ENCODE results near the gene WDR33. TPM values are rescaled to one million over a fixed set of nuclear protein-coding genes. Genes with fewer than 3 reads are reported as not detected.
A peak's percentile ranks its signal among the peaks of the same experiment; 100 is the strongest.

WDR33 gene
- total and polyA plus RNA-seq, 2 of the 13 experiments (the other 11 are each of a cell fraction or from before 2014, with no cell fraction given) = 54.9 to 78.2 TPM

DNA sequence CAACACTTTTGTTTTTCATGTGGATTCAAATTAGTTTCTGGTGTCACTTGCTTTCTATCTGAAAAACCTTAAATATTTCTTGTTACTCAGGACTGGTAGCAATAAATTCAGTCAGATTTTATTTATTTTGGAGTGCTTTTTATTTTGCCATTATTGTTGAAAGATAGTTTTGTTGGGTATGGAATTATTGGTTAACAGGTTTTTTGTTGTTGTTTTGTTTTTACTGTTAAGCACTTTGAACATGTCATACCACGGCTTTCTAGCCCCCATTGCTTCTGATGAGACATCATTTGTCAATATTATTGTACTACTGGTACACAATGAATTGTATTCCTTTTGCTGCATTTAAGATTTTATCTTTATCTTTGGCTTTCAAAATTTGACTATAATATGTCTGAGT is 122.6 kb downstream of the WDR33 start:
- no peaks in the 10 kb centered on the region for H4K20me1 ChIP-seq (ENCODE audit: insufficient read depth, low read length)
- H3K27me3 ChIP-seq (ENCODE audit: control insufficient read depth in 1 of 2, insufficient read depth in 2 of 2, low read length in 2 of 2) = peaks cover 0 to 11% of the 10 kb centered on the region in 2 experiments; a peak in 4 of 5 replicates
- no peak overlapping the region for H3K4me3 ChIP-seq (replicated peaks in 1 of 3; ENCODE audit: insufficient read depth in 1 of 3, low read depth in 2 of 3, low read length in 3 of 3)
- BruUV-seq (replicated peaks) = no TSS peak
- no peaks in the 10 kb centered on the region for H3K79me2 ChIP-seq (ENCODE audit: insufficient read depth, low read length)
- TF ChIP-seq ZIK1 (CRISPR knock-in tag; IDR thresholded peaks at IDR 0.05; ENCODE audit: borderline replicate concordance, low read depth) = no peak
- TF ChIP-seq ZFP1 (CRISPR knock-in tag; IDR thresholded peaks at IDR 0.05) = peak; percentile 78; the same call in 1 of the 2 replicates
- ChIA-PET POLR2A (no interaction called here), CTCF (ENCODE audit: low intra/inter-chr PET ratio, low total read pairs) (no interaction called here)
- ATAC-seq = no peak
- intact Hi-C loops (cut with micrococcal nuclease; ENCODE audit: unreplicated experiment) (no loop called here), in situ Hi-C loops (cut with HindIII; ENCODE audit: extremely low pct_ligation_motif_present, low pct_unique_long_range_greater_than_20kb) (no loop called here)
- H3K4me1 ChIP-seq (ENCODE audit: insufficient read depth, low read length) = peaks cover 6% of the 10 kb centered on the region; the same call in 1 of the 2 replicates
- peak; percentile 49 for FAIRE-seq
- H3K36me3 ChIP-seq (replicated peaks in 1 of 2; ENCODE audit: control insufficient read depth in 1 of 2, insufficient read depth in 2 of 2, low read length in 2 of 2) = no peaks in the 10 kb centered on the region
- no peak overlapping the region for H3K9ac ChIP-seq (ENCODE audit: insufficient read depth, low read depth, low read length)
- peaks cover 32% of the 10 kb centered on the region for H3K9me3 ChIP-seq (ENCODE audit: low read length)
- no peak overlapping the region for H3K4me2 ChIP-seq (ENCODE audit: low read depth, low read length)
- WGBS (ENCODE audit: low lambda C conversion rate) = 2% methylated on average over 1 of the region's 1 CpG
- H3K27ac ChIP-seq (ENCODE audit: extremely low read length, insufficient read depth, low read length) = no peak overlapping the region
- DNase-seq (ENCODE audit: low spot score) = no peak
- H2AFZ ChIP-seq (ENCODE audit: low read length) = no peak overlapping the region

DNA sequence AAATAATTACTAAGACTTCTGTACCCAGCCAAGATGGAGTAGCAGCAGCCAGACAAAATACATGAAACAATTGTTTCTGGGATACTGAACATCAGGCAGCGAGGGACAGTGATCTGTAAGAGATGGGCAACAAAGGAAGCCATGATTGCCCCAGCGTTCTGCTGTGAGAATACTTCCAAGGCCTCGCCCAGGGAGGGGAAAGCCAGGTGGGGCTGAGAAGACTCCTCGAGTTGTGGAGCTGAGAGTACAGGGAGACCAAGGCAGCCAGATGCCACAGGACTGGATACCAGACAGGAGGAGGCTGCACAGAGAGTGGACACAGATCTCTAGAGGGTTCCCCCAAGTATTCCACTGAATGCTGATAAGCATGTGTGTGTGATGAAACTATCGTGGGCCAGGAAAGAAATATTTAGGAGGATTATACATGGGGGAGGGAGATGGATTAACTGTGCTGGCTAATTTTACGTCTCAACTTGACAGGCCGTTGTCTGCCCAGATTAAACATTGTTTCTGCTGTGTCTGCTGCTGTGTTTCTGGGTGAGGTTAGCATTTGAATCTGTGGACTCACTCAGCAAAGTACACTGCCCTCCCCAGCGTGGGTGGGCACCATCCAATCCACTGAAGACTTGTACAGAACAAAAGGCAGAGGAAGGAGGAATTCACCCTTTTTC is 125.4 kb downstream of the WDR33 start:
- ATAC-seq = no peak
- POLR2A ChIA-PET = no interaction called here

More for the DNA sequence above, 125.4 kb downstream of the WDR33 start:
- Histone ChIP-seq H3K9me3 (ENCODE audit: low read length) (peaks cover 18% of the 10 kb centered on the region), H4K20me1 (ENCODE audit: insufficient read depth, low read length) (no peaks in the 10 kb centered on the region), H3K9ac (ENCODE audit: insufficient read depth, low read depth, low read length) (no peak overlapping the region), H3K4me1 (ENCODE audit: insufficient read depth, low read length) (peaks cover 6% of the 10 kb centered on the region; the same call in 1 of the 2 replicates), H2AFZ (ENCODE audit: low read length) (no peak overlapping the region), H3K4me3 (replicated peaks in 1 of 3; ENCODE audit: insufficient read depth in 1 of 3, low read depth in 2 of 3, low read length in 3 of 3) (no peak overlapping the region), H3K36me3 (replicated peaks in 1 of 2; ENCODE audit: control insufficient read depth in 1 of 2, insufficient read depth in 2 of 2, low read length in 2 of 2) (no peaks in the 10 kb centered on the region), H3K27me3 (ENCODE audit: control insufficient read depth in 1 of 2, insufficient read depth in 2 of 2, low read length in 2 of 2) (peaks cover 0 to 32% of the 10 kb centered on the region in 2 experiments; a peak in 4 of 5 replicates), H3K4me2 (ENCODE audit: low read depth, low read length) (no peak overlapping the region), H3K27ac (ENCODE audit: extremely low read length, insufficient read depth, low read length) (no peak overlapping the region), H3K79me2 (ENCODE audit: insufficient read depth, low read length) (no peaks in the 10 kb centered on the region)
- DNase-seq (ENCODE audit: low spot score) (no peak), FAIRE-seq (no peak)
- CTCF ChIA-PET (ENCODE audit: low intra/inter-chr PET ratio, low total read pairs) = no interaction called here
- intact Hi-C loops (cut with micrococcal nuclease; ENCODE audit: unreplicated experiment) (no loop called here), in situ Hi-C loops (cut with HindIII; ENCODE audit: extremely low pct_ligation_motif_present, low pct_unique_long_range_greater_than_20kb) (no loop called here)
- WGBS (ENCODE audit: low lambda C conversion rate) = 22% methylated on average over 8 of the region's 8 CpGs
- no TSS peak for BruUV-seq (replicated peaks)
- TF ChIP-seq AKAP8 (CRISPR knock-in tag; IDR thresholded peaks at IDR 0.05) = no peak
- TF ChIP-seq, protein P1, sequence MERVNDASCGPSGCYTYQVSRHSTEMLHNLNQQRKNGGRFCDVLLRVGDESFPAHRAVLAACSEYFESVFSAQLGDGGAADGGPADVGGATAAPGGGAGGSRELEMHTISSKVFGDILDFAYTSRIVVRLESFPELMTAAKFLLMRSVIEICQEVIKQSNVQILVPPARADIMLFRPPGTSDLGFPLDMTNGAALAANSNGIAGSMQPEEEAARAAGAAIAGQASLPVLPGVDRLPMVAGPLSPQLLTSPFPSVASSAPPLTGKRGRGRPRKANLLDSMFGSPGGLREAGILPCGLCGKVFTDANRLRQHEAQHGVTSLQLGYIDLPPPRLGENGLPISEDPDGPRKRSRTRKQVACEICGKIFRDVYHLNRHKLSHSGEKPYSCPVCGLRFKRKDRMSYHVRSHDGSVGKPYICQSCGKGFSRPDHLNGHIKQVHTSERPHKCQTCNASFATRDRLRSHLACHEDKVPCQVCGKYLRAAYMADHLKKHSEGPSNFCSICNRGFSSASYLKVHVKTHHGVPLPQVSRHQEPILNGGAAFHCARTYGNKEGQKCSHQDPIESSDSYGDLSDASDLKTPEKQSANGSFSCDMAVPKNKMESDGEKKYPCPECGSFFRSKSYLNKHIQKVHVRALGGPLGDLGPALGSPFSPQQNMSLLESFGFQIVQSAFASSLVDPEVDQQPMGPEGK (CRISPR knock-in tag; IDR thresholded peaks at IDR 0.05) = no peak
- no peak for TF ChIP-seq SMYD3 (CRISPR knock-in tag; IDR thresholded peaks at IDR 0.05)
- no peak for TF ChIP-seq ZNF598 (CRISPR knock-in tag; IDR thresholded peaks at IDR 0.05; ENCODE audit: borderline replicate concordance)
- TF ChIP-seq, protein P2, sequence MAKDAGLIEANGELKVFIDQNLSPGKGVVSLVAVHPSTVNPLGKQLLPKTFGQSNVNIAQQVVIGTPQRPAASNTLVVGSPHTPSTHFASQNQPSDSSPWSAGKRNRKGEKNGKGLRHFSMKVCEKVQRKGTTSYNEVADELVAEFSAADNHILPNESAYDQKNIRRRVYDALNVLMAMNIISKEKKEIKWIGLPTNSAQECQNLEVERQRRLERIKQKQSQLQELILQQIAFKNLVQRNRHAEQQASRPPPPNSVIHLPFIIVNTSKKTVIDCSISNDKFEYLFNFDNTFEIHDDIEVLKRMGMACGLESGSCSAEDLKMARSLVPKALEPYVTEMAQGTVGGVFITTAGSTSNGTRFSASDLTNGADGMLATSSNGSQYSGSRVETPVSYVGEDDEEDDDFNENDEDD (CRISPR knock-in tag; IDR thresholded peaks at IDR 0.05; ENCODE audit: borderline replicate concordance) = no peak
- no peak for TF ChIP-seq ZFP1 (CRISPR knock-in tag; IDR thresholded peaks at IDR 0.05)
- TF ChIP-seq ASH2L (IDR thresholded peaks at IDR 0.05; ENCODE audit: insufficient read length, low read depth, low read length) = no peak
- no peak for TF ChIP-seq HOXA3 (CRISPR knock-in tag; IDR thresholded peaks at IDR 0.05)
- no peak for TF ChIP-seq ZNF777 (CRISPR knock-in tag; IDR thresholded peaks at IDR 0.05)
- TF ChIP-seq, protein P3, sequence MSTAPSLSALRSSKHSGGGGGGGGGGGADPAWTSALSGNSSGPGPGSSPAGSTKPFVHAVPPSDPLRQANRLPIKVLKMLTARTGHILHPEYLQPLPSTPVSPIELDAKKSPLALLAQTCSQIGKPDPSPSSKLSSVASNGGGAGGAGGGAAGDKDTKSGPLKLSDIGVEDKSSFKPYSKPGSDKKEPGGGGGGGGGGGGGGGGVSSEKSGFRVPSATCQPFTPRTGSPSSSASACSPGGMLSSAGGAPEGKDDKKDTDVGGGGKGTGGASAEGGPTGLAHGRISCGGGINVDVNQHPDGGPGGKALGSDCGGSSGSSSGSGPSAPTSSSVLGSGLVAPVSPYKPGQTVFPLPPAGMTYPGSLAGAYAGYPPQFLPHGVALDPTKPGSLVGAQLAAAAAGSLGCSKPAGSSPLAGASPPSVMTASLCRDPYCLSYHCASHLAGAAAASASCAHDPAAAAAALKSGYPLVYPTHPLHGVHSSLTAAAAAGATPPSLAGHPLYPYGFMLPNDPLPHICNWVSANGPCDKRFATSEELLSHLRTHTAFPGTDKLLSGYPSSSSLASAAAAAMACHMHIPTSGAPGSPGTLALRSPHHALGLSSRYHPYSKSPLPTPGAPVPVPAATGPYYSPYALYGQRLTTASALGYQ (CRISPR knock-in tag; IDR thresholded peaks at IDR 0.05) = no peak
- no peak for TF ChIP-seq SNAPC2 (CRISPR knock-in tag; IDR thresholded peaks at IDR 0.05)
